ENCODE data around the gene NHEJ1. TPM values are rescaled to one million over a fixed set of nuclear protein-coding genes. Genes with fewer than 3 reads are reported as not detected.

Gene NHEJ1
- polyA plus RNA-seq, 1 experiment: 24.1 TPM

DNA sequence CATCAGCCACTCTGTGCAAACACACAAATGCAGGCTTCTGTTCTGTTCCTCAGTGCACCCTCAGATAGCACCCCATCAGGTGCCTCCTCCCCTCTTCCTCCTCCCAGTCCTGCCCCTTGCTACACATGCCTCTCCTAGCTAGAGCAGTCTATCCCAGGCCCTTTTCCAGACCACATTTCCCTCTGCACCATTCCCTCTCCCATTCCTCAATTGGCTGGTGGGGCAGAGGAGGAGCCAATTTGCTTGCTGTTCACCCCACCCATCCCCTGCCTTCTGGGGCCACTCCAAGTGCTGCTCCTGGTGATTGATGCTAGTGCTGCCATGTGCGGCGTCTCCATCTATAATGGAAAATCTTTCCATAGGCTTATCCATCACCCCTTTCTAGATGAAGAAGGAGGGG is 124.7 kb downstream of the NHEJ1 start:
- TF ChIP-seq, protein P1, sequence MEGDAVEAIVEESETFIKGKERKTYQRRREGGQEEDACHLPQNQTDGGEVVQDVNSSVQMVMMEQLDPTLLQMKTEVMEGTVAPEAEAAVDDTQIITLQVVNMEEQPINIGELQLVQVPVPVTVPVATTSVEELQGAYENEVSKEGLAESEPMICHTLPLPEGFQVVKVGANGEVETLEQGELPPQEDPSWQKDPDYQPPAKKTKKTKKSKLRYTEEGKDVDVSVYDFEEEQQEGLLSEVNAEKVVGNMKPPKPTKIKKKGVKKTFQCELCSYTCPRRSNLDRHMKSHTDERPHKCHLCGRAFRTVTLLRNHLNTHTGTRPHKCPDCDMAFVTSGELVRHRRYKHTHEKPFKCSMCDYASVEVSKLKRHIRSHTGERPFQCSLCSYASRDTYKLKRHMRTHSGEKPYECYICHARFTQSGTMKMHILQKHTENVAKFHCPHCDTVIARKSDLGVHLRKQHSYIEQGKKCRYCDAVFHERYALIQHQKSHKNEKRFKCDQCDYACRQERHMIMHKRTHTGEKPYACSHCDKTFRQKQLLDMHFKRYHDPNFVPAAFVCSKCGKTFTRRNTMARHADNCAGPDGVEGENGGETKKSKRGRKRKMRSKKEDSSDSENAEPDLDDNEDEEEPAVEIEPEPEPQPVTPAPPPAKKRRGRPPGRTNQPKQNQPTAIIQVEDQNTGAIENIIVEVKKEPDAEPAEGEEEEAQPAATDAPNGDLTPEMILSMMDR (IDR thresholded peaks at IDR 0.05; ENCODE audit: insufficient read depth, low read depth, low read length): no peak
- CTCF ChIA-PET: interaction anchor here (0.5 to 0.9 kb wide), 2 partner anchors 84 to 119 kb away, joined by 3 read pairs; no protein-coding TSS in a partner anchor
- no peak for DNase-seq (ENCODE audit: low read depth)
- Histone ChIP-seq H3K36me3 (ENCODE audit: control insufficient read depth, insufficient read depth, low read length) (no peaks in the 10 kb centered on the region), H3K27me3 (ENCODE audit: control insufficient read depth, insufficient read depth, low read length) (peaks cover 34% of the 10 kb centered on the region), H3K4me3 (ENCODE audit: low read depth, low read length) (no peak overlapping the region)
- POLR2A ChIA-PET: no interaction called here

DNA sequence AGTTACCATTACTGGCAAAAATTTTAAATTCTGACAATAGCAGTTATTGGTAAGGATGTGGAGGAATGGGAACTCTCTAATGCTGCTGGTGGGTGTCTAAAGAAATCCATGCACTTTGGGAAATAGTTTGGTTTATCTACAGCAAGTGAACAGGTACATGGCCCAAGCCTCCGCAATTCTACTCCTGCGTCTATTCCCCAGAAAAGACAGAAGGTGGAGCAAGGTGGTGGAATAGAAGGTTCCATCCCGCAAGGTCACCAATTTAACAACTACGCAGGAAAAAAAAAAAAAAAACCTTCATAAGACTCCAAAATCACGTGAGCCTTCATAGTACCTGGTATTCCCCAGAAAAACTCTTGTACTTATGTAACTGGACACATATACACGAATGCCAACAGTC is 125.8 kb downstream of the NHEJ1 start:
- ChIA-PET POLR2A (no interaction called here), CTCF (interaction anchor here (0.9 kb wide), 1 partner anchor 120 kb away, joined by 3 read pairs; no protein-coding TSS in a partner anchor)
- H3K27me3 ChIP-seq (ENCODE audit: control insufficient read depth, insufficient read depth, low read length): peaks cover 29% of the 10 kb centered on the region
- no peak for DNase-seq (ENCODE audit: low read depth)
- no peaks in the 10 kb centered on the region for H3K36me3 ChIP-seq (ENCODE audit: control insufficient read depth, insufficient read depth, low read length)
- no peak overlapping the region for H3K4me3 ChIP-seq (ENCODE audit: low read depth, low read length)
- TF ChIP-seq, protein P1 (IDR thresholded peaks at IDR 0.05; ENCODE audit: insufficient read depth, low read depth, low read length): no peak

DNA sequence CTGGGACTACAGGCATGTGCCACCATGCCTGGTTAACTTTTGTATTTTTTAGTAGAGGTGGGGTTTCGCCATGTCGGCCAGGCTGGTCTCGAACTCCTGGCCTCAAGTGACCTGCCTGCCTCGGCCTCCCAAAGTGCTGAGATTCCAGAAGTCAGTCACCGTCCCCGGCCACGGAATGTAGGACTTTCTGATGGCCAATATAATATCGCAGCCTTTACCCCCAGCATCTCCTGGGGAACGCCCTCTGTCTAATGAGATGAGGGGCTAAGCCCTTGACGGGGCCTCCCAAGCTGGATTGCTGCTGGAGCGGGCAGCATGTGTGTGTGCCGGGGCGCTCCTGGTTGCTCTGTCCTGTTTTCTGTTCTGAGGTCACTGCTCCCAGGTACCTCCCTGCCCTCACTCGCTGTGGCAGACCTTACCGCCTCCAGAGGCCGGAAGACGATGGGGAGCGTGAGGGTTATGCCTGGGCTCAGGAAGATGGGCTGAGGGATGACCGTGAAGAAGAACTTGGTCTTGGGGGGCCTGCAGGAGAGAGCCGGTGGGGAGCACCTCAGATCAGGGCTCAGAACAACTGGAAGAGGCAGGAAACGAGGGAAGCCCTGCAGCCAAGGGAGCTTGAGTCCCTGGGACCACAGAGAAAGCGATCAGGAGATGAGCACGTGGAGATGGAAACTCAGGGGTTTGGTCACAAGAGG is 128.4 kb downstream of the NHEJ1 start:
- Histone ChIP-seq H3K27me3 (ENCODE audit: control insufficient read depth, insufficient read depth, low read length) (peaks cover 22% of the 10 kb centered on the region), H3K4me3 (ENCODE audit: low read depth, low read length) (no peak overlapping the region), H3K36me3 (ENCODE audit: control insufficient read depth, insufficient read depth, low read length) (no peaks in the 10 kb centered on the region)
- POLR2A ChIA-PET: no interaction called here
- CTCF ChIA-PET: interaction anchor here (0.9 to 9.3 kb wide), 5 partner anchors 8 to 122 kb away, joined by 3 to 198 read pairs (median 4); partner anchors contain the start of gene NHEJ1
- TF ChIP-seq, protein P1 (IDR thresholded peaks at IDR 0.05; ENCODE audit: insufficient read depth, low read depth, low read length): no peak
- DNase-seq (ENCODE audit: low read depth): no peak

DNA sequence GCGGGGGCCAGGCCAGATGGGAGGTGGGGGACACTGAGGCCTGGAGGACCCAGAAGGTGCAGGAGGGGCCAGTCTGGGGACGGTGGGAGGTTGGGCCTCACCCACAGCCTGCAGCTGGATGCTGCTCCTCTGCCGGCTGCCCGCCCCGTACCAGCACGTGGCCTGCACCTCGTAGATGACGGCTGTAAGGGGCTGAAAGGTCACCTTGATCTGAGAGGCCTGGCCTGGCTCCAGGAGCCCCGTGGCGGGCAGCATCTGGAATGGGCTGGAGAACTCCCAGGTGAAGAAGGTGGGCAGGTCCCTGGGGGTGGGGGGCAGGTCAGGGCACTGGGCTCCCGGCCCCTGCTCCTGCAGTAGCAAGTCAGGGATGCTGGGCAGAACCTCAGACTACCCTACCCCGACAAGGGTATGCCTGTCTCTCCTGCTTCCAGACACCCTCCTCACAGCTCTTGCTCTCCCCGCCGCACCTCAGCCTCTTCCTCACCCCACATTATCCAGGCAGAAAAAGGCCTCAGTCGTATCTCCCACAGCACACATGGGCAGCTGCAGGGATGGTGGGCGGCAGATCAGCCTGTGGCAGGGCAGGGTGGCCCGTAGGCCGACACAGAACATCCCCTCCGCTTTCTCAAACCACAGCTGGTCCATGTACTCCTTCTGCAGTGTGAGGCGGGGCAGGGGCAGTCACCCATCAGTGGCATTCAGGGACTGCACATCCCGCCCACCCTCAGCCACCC is 129.4 kb downstream of the NHEJ1 start:
- TF ChIP-seq, protein P1 (IDR thresholded peaks at IDR 0.05; ENCODE audit: insufficient read depth, low read depth, low read length): no peak
- peaks cover 24% of the 10 kb centered on the region for H3K27me3 ChIP-seq (ENCODE audit: control insufficient read depth, insufficient read depth, low read length)

More for the DNA sequence above, 129.4 kb downstream of the NHEJ1 start:
- ChIA-PET CTCF (interaction anchor here (0.9 to 9.3 kb wide), 14 partner anchors 9 to 123 kb away, joined by 3 to 198 read pairs (median 6); partner anchors contain the start of genes FEV and NHEJ1), POLR2A (no interaction called here)
- no peak for DNase-seq (ENCODE audit: low read depth)
- no peak overlapping the region for H3K4me3 ChIP-seq (ENCODE audit: low read depth, low read length)
- H3K36me3 ChIP-seq (ENCODE audit: control insufficient read depth, insufficient read depth, low read length): no peaks in the 10 kb centered on the region
